C1 segment of cervical spinal cord (tissue), 14 donors: ENCODE measurements around the gene RAB40B.

Experiments used
- DNase-seq, 14 donors: peaks; one replicate each; lab custom pipeline; 2025; lab: John Stamatoyannopoulos, UW

RAB40B gene

DNA sequence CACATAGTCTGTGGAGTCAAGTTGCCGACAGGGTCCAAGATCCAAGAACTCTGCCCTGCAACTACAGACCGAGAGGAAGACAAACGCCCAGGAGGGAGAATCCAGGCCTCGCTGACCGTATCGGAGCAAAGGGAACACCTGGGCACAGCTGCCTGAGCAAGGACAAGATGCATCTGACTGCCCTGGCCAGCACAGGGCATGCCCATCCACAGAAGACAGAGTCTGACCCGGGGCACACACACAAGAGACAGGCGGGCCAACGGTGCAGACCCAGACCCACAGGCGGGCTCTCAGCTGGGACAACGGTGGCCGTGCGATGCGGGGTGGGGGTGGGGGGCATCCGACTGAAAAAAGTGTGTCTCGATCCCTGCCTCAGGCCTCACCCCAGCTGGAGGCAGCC is 6.2 kb downstream of the RAB40B start:
- DNase-seq = no peak

DNA sequence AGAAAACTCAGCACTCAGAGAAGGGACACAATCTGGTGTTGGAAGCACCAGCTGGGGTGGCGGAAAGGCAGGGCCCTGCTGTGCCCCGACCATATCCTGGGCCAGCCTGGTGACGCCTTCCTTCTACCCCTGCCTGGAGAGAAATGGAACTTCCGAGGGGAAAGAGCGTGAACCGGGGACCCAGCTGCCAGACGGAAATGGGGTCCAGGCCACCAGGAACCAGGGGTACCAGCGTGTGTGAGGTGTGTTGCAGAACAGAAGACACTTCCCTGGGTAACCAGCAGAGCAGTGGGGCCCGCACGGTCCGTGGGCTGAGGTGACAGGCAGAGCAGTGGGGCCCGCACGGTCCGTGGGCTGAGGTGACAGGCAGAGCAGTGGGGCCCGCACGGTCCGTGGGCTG is 6.8 kb downstream of the RAB40B start:
- DNase-seq = no peak

DNA sequence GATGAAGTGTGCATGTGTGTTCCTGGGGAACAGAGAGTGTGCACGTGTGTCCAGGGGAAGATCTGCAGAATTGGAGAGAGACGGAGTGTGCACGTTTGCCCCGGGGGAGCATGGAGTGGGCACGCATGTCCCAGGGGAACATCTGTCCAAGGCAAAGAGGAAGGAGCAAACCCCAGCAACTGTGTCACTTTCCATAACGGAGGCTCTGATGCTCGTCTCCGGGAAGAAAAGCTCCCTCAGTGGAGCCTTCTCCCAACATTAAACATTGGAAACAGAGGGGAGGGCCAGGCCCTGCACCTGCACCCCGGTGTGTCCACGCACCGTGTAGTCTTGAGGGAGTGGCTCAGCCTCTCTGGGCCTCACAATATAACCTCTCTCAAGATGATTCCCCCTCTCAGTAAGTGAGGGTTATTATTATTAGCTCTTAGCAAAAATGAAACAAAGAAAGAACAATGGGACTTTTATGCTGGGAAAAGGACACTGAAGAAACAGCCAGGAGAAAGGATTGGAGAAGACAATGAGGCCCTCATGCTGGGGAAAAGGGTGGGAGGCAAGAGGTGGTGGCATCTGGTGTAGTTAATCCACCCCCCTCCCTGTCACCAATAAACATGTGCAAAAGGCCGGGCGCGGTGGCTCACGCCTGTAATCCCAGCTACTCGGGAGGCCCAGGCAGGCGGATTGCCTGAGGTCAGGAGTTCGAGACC is 7.6 kb downstream of the RAB40B start:
- peak in 6 of 14 donors; percentile 26 to 60 (median 42) for DNase-seq

DNA sequence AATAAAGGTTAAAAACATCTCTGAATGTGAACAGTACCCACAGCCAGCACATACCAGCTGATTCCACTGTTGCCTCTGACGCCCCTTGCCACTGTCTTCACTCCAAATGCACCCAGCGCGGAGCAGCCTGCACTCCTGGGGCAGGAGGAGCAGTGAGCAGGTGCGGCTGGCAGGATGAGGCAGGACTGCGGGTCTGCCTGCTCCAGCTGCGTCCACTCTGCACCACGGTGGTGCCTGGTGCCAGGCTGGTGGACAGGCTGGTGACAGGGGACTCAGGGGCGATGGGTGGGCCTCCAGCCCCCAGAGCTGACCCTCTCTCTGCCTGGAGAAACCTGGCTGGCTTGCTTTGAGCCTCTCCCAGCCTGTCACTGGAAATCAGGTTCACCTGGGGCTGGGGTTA is 9.4 kb downstream of the RAB40B start:
- DNase-seq = no peak

DNA sequence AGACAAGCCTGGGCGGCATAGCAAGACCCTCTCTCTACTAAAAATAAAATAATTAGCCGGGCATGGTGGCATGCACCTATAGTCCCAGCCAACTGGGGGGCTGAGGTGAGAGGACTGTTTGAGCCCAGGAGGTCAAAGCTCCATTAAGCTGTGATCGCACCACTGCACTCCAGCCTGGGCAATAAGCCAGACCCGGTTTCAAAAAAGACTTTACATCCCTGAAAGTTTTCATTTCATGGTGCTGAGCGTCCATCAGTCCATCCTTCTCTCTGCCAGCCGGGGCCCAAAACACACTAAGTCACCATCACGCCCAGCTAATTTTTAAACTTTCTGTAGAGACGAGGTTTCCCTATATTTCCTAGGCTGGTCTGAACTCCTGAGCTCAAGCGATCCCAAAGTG is 10.6 kb downstream of the RAB40B start:
- no peak for DNase-seq

DNA sequence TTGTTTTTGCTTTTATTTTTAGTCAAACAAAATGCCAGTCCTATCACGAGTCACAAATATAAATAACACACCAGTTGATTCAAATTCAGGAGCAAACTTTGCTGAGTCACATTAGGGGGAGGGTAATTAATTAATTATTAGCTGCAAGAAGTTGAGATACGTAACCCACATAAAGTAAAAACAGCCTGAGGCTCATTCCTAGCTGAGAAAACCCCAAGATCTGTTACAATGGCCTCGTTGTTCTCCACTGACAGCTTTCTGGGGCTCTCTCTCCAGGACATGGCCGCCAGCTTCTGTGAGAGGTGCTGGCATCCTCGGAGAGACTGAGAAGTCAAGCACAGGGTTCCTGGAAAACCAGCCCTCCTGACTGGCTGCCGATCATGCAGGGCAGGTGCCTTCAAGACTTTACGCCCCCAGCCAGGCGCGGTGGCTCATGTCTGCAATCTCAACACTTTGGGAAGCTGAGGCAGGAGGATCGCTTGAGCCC is 11.1 kb downstream of the RAB40B start:
- peak in 7 of 14 donors; percentile 17 to 71 (median 36) for DNase-seq

DNA sequence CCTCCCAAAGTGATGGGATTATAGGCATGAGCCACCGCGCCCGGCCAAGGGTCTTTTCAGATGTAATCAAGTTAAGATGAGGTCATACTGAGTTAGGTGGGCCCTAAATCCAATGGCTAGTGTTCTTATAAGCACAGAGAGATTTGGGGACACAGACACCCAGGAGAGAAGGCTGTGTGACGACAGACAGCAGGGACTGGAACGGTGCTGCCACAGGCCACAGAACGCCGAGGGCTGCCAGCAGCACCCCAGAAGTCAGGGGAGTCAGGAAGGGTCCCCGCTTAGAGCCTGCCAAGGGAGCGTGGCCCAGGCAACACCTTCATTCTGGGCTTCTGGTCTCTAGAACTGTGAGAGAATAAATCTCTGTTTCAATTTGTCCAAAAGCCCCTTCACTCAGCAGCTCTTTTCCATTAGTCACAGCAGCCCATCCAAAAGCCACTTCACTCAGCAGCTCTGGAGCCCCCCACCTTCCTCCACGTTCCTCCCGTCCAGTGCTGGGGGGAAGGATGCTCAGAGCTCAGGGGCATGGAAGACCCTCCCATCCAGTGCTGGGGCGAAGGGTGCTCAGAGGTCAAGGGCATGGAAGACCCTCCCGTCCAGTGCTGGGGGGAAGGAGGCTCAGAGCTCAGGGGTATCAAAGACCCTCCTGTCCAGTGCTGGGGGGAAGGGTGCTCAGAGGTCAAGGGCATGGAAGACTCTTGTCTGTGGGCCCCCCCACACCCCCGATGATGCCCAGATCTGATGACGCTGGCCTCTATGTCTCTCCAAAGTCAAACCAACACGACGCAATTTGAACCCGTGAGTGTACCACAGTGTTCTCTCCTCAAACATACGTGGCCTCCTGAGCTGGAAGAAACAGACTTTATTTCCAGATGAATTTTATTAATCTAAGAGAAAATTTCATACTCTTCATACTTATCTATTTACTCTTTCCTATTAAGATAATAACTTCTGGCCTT is 11.9 kb downstream of the RAB40B start:
- no peak for DNase-seq

DNA sequence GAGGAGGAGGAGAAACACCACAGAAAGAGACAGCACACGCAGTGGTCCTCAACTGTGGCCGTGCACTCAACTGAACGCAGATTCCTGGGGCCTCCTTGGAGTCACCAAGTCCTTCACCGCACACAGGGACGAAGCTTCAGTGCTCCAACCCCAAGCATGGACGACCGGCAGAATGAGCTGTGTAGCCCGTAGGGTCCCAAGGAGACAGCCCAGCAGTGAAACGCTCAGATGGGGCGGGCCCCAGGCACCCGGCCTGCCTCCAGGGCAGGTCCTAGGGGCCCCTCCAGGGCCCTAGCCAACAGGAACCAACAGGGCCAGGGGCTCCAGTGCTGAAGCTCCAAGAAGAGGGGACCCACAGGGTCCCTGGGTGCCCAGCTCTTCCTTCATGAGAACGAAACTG is 13.2 kb downstream of the RAB40B start:
- no peak for DNase-seq

DNA sequence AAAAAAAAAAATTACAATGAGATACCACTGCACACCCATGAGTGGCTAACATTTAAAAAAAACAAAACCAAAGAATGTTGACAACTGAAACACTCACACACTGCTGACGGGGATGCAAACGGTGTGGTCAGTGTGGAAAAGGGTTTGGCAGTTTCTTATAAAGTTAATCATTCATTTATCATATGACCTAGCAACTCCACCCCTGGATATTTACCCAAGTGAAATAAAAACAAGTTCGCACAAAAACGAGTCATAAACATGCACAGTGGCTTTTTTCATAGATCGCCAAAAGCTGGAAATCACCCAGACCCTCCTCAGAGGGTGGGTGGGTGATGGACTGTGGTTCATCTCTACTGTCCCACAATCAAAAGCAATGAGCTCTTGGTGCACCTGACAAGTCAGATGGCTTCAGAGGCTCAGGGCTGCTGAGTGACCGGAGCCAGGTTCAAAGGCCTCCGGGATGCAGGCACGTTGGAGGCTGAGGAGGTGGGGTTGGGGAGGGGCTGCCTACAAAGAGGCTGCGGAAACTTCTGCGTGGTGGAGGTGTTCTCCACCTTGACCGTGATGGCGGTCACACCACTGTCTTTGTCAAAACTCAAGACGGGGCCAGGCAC is 14.2 kb downstream of the RAB40B start:
- DNase-seq = no peak

DNA sequence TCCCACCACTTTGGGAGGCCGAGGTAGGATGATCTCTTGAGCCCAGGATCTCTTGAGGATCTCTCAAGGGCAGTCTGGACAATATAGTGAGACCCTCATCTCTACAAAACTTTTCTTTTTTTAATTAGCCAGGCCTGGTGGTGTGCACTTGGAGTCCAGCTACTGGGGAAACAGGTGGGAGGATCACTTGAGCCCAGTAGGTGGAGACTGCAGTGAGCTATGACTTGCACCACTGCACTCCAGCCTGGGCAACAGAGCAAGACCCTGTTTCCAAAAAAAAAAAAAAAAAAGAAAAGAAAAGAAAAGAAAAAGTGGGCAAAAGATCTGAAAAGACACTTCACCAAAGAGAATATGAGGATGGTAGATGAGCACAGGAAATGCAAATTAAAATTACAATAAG is 15.0 kb downstream of the RAB40B start:
- DNase-seq = no peak

DNA sequence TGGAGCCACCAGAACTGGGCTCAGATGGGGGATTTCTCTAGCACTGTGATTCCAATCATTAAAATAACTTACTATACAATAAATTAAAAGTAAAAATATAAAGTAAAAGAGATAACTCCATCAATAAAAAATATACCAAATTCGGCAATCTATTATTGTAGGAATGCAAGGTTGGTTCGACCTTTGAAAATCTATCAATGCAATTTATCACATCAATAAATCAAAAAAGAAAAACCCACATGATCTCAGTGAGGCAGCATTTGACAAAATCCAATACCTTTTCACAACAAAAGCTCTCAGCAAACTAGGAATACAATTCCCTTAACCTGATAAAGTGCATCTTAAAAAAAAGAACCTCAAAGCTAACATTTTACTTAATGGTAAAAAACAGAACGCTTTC is 17.0 kb downstream of the RAB40B start:
- DNase-seq = no peak

DNA sequence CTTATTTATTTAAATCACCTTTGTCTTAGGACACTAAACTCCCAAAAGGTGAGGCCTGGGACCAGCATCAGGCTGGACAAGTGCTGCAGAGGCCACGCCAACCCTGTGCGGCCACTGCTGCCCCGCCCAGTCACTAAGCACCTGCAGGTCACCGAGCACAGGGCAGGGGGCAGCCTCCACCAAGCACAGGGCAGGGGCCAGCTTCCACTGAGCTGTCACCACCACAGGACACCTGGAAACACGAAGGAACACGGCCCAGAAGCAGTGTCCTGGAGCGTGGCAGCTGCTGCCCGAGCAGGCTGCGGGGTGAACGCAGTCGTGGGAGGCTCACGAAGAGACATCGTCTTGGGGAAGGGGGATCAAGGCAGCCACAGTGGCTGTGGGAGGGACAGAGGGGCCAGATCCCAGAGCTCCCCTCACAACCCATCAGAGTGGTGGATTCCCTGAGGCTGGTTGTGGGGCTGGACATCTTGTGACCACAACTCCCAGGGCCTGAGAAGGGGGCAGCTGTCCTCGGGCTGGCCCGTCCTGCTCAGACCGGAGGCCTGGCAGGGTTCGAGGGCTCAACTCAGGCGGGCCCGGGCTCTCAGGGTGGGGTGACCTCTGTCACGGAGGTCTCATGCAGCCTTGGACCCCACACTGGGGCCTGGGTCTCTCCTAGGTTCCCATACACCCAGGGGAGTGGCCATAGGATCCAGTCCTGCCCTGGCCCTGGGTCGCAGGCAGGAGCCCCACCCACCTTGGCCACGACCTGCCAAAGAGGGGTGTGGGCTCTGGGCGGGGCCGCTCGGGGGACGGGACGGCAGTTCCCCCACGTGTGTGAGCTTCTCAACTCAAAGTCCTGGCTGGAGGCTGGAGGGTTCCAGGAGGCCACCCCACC is 18.7 kb downstream of the RAB40B start:
- DNase-seq = no peak

DNA sequence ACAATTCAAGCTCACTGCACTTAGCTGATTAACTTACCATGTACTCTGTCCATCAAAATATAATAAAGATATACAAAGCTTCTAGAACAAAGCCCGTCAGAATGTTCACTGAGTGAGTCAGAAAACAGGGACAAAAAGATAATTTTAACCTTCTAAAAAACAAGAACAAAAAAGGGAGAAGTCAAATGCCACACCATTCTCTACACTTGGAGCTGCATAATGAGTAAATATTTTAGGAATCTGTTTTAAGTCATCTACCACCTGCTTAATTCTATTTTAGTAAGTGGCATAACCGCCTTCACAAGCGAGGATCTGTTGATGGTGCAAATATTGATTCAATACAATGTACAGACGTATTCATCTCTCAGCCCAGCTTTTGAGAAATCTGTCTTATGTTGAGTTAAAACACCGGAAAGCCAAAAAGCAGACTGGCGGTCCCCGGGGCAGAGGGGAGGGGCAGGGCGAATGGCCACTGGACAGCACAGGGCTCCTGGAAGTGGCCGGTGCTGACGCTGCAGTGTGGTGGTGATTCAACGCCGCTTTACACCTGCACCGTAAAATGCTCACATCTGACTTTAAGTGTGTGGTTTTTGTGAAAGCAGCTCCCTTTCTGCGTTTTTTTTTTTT is 20.1 kb downstream of the RAB40B start:
- DNase-seq = no peak

DNA sequence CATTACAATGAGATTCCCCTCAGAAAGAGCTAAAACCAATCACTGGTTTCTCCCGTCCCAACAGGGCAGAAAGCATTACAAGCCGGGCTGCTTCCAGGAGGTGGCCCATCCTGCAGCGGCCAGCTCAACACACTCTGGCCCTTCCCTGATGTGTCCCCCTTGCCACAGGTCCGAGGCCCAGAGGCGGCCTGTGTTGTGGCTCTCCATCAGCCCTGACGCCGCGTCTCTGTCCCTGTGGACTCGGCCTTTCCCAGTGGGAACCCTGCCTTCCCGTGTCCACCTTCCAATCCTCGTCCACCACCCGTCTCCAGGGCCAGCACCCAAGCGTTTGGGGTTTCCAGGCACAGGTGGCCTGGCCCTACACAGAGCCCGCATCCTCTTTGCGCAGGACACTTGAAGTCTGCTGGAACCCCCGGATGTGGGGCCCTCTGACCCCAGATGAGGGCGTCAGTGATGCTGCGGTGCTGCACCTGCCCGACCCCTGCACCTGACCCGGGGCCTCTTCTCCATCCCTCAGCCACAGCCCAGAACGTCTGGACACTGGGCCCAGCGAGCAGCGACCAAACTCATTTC is 21.1 kb downstream of the RAB40B start:
- no peak for DNase-seq

DNA sequence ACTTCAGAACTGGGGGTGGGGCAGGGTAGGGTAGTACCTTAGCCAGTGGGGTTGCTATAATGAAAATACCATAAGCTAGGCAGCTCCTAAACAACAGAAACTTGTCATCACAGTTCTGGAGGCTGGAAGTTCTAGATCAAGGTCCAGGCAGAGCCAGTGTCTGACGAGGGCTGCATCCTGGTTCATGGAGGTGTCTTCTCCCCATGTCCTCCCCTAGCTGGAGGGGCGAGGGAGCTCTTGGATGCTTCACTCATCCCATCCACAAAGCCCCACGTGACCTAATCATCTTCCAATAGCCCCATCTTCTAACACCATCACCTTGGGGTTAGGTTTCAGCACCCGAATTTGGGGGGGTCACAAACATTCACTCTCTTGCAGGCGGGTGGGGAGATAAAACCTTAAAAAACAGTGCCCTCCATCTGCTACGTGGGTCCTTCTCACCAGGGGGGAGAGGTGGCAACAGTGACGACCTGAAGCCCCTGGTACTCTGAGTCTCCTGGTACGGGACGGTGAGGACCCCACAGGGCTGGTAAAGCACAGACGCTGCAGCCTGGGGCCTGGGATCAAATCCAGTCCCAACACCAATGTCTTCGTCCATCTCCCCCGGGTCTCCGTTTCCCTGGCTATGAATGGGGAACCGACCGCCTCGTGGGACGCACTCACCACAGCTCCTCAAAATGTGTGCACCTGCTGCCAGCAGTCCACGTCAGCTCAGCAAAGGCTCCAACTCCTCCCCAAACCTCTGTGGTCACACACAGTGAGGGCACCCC is 22.8 kb downstream of the RAB40B start:
- DNase-seq = no peak

DNA sequence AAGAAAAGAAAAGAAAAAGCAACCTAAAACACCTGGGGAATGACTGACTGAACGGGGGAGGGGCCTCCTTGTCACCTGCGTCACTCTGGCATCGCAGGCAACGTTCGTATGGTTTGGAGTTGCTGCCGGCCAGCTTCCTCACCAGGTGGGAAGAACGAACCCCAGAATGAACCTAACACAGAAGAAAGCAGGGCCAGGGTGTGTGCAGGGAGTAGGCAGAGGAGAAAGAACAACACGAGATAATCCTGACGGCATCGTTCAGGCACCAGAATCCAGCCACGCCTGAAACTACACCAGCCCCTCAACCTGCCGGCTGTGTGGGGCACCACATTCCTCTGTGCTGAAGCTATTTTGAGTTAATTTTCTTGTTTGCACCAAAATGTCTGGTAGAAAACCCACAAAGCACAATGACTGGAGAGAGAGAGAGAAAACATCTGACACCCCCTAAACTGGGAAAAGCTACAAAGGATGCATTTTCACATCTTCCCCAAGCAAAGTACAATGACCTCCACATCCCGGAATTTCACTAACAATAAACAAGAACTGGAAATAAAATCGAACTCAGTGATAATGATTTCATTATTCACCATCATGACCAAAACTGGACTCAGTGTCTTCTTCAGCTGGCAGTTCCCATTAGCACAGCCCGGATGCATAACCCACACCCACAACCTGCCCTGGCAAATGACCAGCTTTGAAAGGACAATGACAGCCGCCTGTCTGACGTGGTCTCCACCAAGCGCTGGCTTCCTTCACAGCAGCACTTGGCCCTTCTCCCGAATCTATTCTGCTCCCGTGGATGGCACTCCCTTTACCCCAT is 23.6 kb downstream of the RAB40B start:
- DNase-seq = peak in 8 of 14 donors; percentile 39 to 88 (median 50)

DNA sequence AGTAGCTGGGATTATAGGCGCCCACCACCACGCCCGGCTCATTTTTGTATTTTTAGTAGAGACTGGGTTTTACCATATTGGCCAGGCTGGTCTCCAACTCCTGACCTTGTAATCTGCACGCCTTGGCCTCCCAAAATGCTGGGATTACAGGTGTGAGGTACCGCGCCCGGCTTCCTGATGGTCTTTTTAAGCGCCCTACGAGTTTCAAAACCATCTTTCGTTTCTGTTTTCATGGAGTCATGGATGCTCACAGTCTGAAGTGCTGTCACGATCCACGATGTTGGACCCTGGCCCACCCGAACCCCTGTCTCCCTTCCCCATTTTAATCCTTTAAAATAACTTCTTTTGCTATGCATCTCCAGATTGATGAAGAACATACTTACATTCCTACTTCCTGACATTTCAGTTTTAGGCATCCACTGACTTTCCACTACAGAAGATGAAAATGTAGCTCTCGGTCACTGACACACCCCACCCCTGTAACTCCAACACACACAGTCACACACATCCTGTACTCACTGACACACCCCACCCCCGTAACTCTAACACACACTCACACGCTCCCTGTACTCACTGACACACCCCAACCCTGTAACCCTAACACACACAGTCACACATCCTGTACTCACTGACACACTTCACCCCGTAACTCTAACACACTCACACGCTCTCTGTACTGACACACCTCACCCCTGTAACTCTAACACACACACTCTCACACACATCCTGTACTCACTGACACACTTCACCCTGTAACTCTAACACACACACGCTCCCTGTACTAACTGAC is 27.6 kb downstream of the RAB40B start:
- DNase-seq = no peak

DNA sequence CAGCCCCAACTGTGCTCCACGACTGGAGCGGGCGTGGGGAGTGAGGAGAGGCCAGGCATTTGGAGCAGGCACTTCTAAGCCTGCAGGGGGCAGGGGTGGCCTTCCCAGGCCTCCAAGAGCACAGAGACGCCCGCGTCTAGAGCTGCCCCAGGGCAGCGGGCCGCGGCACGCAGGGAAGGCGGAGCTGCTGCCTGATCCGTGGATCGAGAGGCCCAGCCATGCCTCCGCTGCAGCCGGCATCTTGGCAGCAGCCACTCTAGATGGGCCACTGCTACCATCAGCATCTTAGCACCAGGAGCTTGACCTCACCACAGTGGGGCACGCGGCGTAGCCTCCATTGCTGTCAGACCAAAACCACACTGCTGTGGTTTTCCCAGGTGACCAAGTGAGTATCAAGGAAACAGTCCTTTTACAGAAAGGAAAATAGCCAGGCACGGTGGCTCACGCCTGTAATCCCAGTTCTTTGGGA is 29.8 kb downstream of the RAB40B start:
- DNase-seq = peak in 12 of 14 donors; percentile 24 to 78 (median 49)
